ENCODE results near the gene CDK16. TPM values are rescaled to one million over a fixed set of nuclear protein-coding genes. Genes with fewer than 3 reads are reported as not detected.
"Not testable (repeated sequence)": the region's sequence is repeated elsewhere in the genome, so short reads cannot be mapped to it uniquely, and the experiment has no call there.

CDK16 gene
- total RNA-seq, 1 donor from 2014 or later = 80.6 TPM

DNA sequence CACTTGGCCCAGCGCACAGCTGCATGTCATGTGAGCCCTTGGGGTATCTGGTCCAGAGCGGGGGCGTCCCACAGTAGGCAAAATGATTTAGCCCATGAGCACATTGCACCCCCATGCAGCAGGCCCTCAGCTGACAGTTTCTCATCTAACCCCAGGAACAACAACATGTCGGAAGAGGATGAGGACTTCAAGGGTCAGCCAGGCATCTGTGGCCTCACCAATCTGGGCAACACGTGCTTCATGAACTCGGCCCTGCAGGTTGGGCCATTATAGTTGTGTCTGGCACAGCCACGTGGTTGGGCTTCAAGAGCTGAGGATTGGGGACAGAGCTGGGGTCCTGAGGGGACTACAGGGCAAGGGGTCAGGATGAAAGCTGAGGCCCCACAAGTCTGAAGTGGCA lies 22.1 kb downstream of the CDK16 start:
- Mint-ChIP-seq H3K9me3 (no peaks in the 10 kb centered on the region), H3K27ac (no peak overlapping the region), H3K27me3 (ENCODE audit: low read depth) (no peaks in the 10 kb centered on the region), H3K4me1 (ENCODE audit: low read depth) (peaks cover 6% of the 10 kb centered on the region), H3K4me3 (ENCODE audit: low read depth) (no peak overlapping the region), H3K36me3 (ENCODE audit: low read depth) (peaks cover 33% of the 10 kb centered on the region)
- intact Hi-C loops (cut with micrococcal nuclease) = no loop called here
- no peak for DNase-seq (ENCODE audit: low spot score)

GRCh38 chrX:47241201-47242011 lies 22.9 kb downstream of the CDK16 start:
- intact Hi-C loops (cut with micrococcal nuclease) = no loop called here
- Mint-ChIP-seq H3K9me3 (no peaks in the 10 kb centered on the region), H3K36me3 (ENCODE audit: low read depth) (peaks cover 40% of the 10 kb centered on the region), H3K27me3 (ENCODE audit: low read depth) (no peaks in the 10 kb centered on the region), H3K4me1 (ENCODE audit: low read depth) (peaks cover 2% of the 10 kb centered on the region), H3K4me3 (ENCODE audit: low read depth) (no peak overlapping the region), H3K27ac (no peak overlapping the region)
- DNase-seq (ENCODE audit: low spot score) = no peak

DNA sequence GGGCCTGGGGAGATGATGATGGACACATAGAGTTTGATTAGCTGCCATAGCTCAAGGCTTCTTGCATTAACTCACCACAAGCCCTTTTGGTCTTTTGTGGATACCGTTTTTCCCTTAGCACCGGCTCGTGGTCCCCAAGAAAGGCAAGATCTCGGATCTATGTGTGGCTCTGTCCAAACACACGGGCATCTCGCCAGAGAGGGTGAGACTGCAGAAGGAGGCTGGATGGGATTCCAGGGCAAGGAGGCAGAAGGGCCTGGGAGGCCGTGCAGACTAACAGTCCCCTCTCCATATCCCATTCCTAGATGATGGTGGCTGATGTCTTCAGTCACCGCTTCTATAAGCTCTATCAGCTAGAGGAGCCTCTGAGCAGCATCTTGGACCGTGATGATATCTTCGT lies 23.8 kb downstream of the CDK16 start:
- intact Hi-C loops (cut with micrococcal nuclease) = no loop called here
- H3K27me3 Mint-ChIP-seq (ENCODE audit: low read depth) = no peaks in the 10 kb centered on the region
- no peak overlapping the region for H3K4me3 Mint-ChIP-seq (ENCODE audit: low read depth)
- H3K9me3 Mint-ChIP-seq = no peaks in the 10 kb centered on the region
- no peak for DNase-seq (ENCODE audit: low spot score)
- H3K4me1 Mint-ChIP-seq (ENCODE audit: low read depth) = peaks cover 4% of the 10 kb centered on the region
- H3K27ac Mint-ChIP-seq = no peak overlapping the region
- H3K36me3 Mint-ChIP-seq (ENCODE audit: low read depth) = peaks cover 42% of the 10 kb centered on the region

DNA sequence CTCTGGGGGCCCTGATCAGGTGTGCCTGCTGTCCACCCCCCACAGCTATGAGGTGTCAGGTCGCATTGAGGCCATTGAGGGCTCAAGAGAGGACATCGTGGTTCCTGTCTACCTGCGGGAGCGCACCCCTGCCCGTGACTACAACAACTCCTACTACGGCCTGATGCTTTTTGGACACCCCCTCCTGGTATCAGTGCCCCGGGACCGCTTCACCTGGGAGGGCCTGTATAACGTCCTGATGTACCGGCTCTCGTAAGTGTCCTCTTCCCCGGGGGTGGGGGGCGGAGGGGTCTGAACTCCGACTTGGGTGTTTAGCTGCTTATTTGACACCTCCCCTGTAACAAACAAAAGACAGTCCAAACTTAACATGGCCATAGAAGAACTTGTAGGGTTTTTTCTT lies 24.9 kb downstream of the CDK16 start:
- Mint-ChIP-seq H3K27ac (no peak overlapping the region), H3K36me3 (ENCODE audit: low read depth) (peaks cover 45% of the 10 kb centered on the region), H3K4me3 (ENCODE audit: low read depth) (no peak overlapping the region), H3K4me1 (ENCODE audit: low read depth) (peaks cover 13% of the 10 kb centered on the region), H3K27me3 (ENCODE audit: low read depth) (no peaks in the 10 kb centered on the region), H3K9me3 (no peaks in the 10 kb centered on the region)
- no peak for DNase-seq (ENCODE audit: low spot score)
- intact Hi-C loops (cut with micrococcal nuclease) = no loop called here

GRCh38 chrX:47244676-47245075 lies 26.2 kb downstream of the CDK16 start:
- H3K27ac Mint-ChIP-seq = no peak overlapping the region
- intact Hi-C loops (cut with micrococcal nuclease) = no loop called here
- DNase-seq (ENCODE audit: low spot score) = no peak
- H3K4me3 Mint-ChIP-seq (ENCODE audit: low read depth) = no peak overlapping the region
- peaks cover 48% of the 10 kb centered on the region for H3K36me3 Mint-ChIP-seq (ENCODE audit: low read depth)
- H3K27me3 Mint-ChIP-seq (ENCODE audit: low read depth) = no peaks in the 10 kb centered on the region
- H3K9me3 Mint-ChIP-seq = no peaks in the 10 kb centered on the region
- peaks cover 18% of the 10 kb centered on the region for H3K4me1 Mint-ChIP-seq (ENCODE audit: low read depth)

GRCh38 chrX:47245156-47245555 lies 26.7 kb downstream of the CDK16 start:
- Mint-ChIP-seq H3K4me1 (ENCODE audit: low read depth) (peaks cover 19% of the 10 kb centered on the region), H3K27me3 (ENCODE audit: low read depth) (no peaks in the 10 kb centered on the region), H3K36me3 (ENCODE audit: low read depth) (peaks cover 46% of the 10 kb centered on the region), H3K4me3 (ENCODE audit: low read depth) (no peak overlapping the region), H3K9me3 (no peaks in the 10 kb centered on the region), H3K27ac (no peak overlapping the region)
- DNase-seq (ENCODE audit: low spot score) = no peak
- intact Hi-C loops (cut with micrococcal nuclease) = no loop called here

GRCh38 chrX:47247206-47247998 lies 28.9 kb downstream of the CDK16 start:
- H3K27me3 Mint-ChIP-seq (ENCODE audit: low read depth) = no peaks in the 10 kb centered on the region
- H3K4me1 Mint-ChIP-seq (ENCODE audit: low read depth) = peaks cover 19% of the 10 kb centered on the region
- peaks cover 32% of the 10 kb centered on the region for H3K36me3 Mint-ChIP-seq (ENCODE audit: low read depth)
- no peaks in the 10 kb centered on the region for H3K9me3 Mint-ChIP-seq
- H3K4me3 Mint-ChIP-seq (ENCODE audit: low read depth) = no peak overlapping the region
- no peak for DNase-seq (ENCODE audit: low spot score)
- H3K27ac Mint-ChIP-seq = peak overlapping the region; percentile 81
- intact Hi-C loops (cut with micrococcal nuclease) = no loop called here

DNA sequence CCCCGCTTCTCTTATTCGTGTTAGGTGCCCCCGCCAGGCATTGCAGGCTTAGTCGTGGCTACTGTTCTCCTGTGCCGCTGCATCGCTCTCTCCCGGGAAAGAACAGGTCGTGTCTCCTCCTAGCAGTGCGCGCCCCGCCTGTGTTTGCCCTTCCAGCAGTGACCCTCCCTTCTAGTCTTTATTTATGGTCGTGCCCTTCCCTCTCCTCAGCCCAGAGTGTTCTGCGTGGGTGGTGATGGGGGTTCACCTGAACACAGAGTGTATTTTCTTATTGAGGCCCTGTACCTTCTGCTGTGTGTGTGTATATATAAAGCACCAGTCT lies 29.5 kb downstream of the CDK16 start:
- Mint-ChIP-seq H3K27me3 (ENCODE audit: low read depth) (no peaks in the 10 kb centered on the region), H3K4me1 (ENCODE audit: low read depth) (peaks cover 19% of the 10 kb centered on the region), H3K27ac (peak overlapping the region; percentile 81), H3K36me3 (ENCODE audit: low read depth) (peaks cover 32% of the 10 kb centered on the region), H3K4me3 (ENCODE audit: low read depth) (no peak overlapping the region), H3K9me3 (no peaks in the 10 kb centered on the region)
- intact Hi-C loops (cut with micrococcal nuclease) = loop anchor here (2.0 kb wide), 1 partner anchor 15 kb away; the partner anchor contains the start of gene USP11
- DNase-seq (ENCODE audit: low spot score) = no peak

GRCh38 chrX:47248576-47248975 lies 30.1 kb downstream of the CDK16 start:
- no peak for DNase-seq (ENCODE audit: low spot score)
- peaks cover 19% of the 10 kb centered on the region for H3K4me1 Mint-ChIP-seq (ENCODE audit: low read depth)
- no peaks in the 10 kb centered on the region for H3K9me3 Mint-ChIP-seq
- intact Hi-C loops (cut with micrococcal nuclease) = loop anchor here (2.0 kb wide), 1 partner anchor 16 kb away; the partner anchor contains the start of gene USP11
- H3K27me3 Mint-ChIP-seq (ENCODE audit: low read depth) = no peaks in the 10 kb centered on the region
- H3K27ac Mint-ChIP-seq = no peak overlapping the region
- peaks cover 32% of the 10 kb centered on the region for H3K36me3 Mint-ChIP-seq (ENCODE audit: low read depth)
- H3K4me3 Mint-ChIP-seq (ENCODE audit: low read depth) = no peak overlapping the region

DNA sequence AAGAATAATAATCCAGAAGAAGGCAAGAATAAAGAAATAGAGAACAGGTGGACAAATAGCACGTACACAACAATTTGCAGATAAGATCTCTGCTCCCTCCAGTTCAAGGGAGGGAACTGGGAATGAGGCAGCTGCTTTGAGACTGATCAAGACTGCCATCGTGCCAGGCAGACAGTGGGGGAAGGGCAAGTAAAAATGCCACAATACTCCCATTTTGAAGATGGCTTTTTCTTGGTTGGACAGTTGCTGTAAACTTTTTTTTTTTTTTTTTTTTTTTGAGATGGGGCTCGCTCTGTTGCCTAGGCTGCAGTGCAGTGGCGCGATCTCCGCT lies 31.5 kb downstream of the CDK16 start:
- intact Hi-C loops (cut with micrococcal nuclease) = no loop called here
- DNase-seq (ENCODE audit: low spot score) = no peak

DNA sequence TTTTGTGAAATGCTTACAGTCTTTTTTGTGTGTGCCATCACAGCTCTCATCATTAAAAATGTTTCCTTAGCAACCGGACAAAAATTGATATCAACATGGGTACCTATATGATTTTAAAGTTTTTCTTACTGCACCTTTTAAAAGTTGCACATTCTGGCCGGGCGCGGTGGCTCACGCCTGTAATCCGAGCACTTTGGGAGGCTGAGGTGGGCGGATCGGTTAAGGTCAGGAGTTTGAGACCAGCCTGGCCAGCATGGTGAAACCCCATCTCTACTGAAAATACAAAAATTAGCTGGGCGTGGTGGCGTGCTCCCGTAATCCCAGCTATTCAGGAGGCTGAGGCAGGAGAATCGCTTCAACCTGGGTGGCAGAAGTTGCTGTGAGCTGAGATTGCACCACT lies 39.1 kb downstream of the CDK16 start:
- intact Hi-C loops (cut with micrococcal nuclease); H3K4me3 Mint-ChIP-seq (ENCODE audit: low read depth); H3K4me1 Mint-ChIP-seq (ENCODE audit: low read depth); H3K27me3 Mint-ChIP-seq (ENCODE audit: low read depth); H3K36me3 Mint-ChIP-seq (ENCODE audit: low read depth); H3K9me3 Mint-ChIP-seq; H3K27ac Mint-ChIP-seq; DNase-seq (ENCODE audit: low spot score): not testable (repeated sequence)

More for the DNA sequence above, 31.5 kb downstream of the CDK16 start:
- peak overlapping the region; percentile 87 for H3K27ac Mint-ChIP-seq
- H3K4me3 Mint-ChIP-seq (ENCODE audit: low read depth) = no peak overlapping the region
- peaks cover 22% of the 10 kb centered on the region for H3K36me3 Mint-ChIP-seq (ENCODE audit: low read depth)
- peaks cover 19% of the 10 kb centered on the region for H3K4me1 Mint-ChIP-seq (ENCODE audit: low read depth)
- H3K27me3 Mint-ChIP-seq (ENCODE audit: low read depth) = no peaks in the 10 kb centered on the region
- no peaks in the 10 kb centered on the region for H3K9me3 Mint-ChIP-seq

DNA sequence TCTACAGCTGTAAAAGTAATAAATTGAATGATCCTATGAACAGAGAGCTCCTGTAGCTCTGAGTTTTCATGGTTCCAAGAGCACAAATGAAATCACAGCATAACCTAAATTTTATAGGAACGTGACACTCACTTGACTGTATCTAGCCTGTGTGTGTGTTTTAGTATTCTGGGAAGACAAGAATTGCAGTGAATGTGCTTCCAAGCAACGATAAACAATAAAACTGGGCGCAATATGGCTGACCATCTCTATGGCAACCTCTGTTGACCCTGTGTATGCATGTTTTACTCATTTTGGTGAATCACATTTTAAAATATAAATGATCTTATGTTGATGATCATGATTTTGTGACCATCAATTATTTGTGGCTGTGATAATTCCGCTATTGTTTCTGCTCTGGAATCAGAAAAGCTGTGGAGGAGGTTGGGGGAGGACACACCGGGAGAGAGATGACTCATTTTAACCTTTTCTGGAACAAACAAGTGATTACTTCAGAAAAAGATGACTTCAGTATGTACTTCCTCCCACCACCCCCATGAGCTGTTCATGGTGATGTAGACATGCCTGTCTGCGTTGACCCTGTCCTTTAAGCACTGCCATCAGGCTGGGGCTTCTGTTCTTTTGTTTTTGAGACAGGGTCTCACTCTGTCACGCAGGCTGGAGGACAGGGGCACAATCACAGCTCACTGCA lies 46.1 kb downstream of the CDK16 start:
- intact Hi-C loops (cut with micrococcal nuclease) = loop anchor here (1.0 kb wide), 1 partner anchor 15 kb away; no protein-coding TSS in a partner anchor
- Mint-ChIP-seq H3K36me3 (ENCODE audit: low read depth) (no peaks in the 10 kb centered on the region), H3K4me1 (ENCODE audit: low read depth) (peaks cover 21% of the 10 kb centered on the region), H3K27me3 (ENCODE audit: low read depth) (no peaks in the 10 kb centered on the region), H3K9me3 (no peaks in the 10 kb centered on the region), H3K27ac (peak overlapping the region; percentile 85), H3K4me3 (ENCODE audit: low read depth) (no peak overlapping the region)
- no peak for DNase-seq (ENCODE audit: low spot score)

DNA sequence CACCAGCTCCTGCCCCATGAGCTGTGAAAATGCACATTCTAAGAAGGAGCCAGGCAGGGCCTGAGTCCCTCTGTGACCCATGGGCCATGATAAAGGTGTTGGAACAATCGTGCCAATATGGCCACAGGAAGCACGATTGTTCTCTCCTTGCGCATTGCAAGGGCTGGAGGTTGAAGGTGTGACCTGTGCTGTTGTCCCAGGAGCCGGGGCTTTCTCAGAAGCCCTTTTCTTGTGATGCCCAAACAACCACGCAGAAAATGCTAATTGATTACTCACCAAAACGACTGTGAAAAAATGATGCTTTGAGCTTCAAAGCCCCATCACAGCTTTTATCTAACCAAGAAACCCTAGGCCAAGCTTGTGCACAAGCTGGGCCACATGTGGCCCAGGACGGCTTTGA lies 48.2 kb downstream of the CDK16 start:
- peak overlapping the region; percentile 85 for H3K27ac Mint-ChIP-seq
- H3K36me3 Mint-ChIP-seq (ENCODE audit: low read depth) = no peaks in the 10 kb centered on the region
- DNase-seq (ENCODE audit: low spot score) = no peak
- H3K9me3 Mint-ChIP-seq = no peaks in the 10 kb centered on the region
- no peak overlapping the region for H3K4me3 Mint-ChIP-seq (ENCODE audit: low read depth)
- no peaks in the 10 kb centered on the region for H3K27me3 Mint-ChIP-seq (ENCODE audit: low read depth)
- peaks cover 21% of the 10 kb centered on the region for H3K4me1 Mint-ChIP-seq (ENCODE audit: low read depth)
- intact Hi-C loops (cut with micrococcal nuclease) = no loop called here
